A673 (cell line): ENCODE results near the gene CIAPIN1. TPM values are rescaled to one million over a fixed set of nuclear protein-coding genes. Genes with fewer than 3 reads are reported as not detected.

Experiments used
- BruUV-seq: library from RNA; stranded (reverse); fragments of 400-500 nt; replicated peaks from 2 replicates; lab custom pipeline; 2021; lab: Mats Ljungman, UMichigan
- CTCF ChIA-PET: fragments of 300-600 bp; sonication (Branson Sonifier 250); formaldehyde crosslinking; loops from one replicate; lab custom pipeline; 2022; ENCODE audit warnings: antibody characterized with exemption; lab: Charles Lee
- POLR2A ChIA-PET: fragments of 300-600 bp; sonication (Branson Sonifier 250); formaldehyde crosslinking; loops from one replicate; lab custom pipeline; 2022; ENCODE audit warnings: antibody characterized with exemption; ENCODE audit not compliant: low non-redundant PET; lab: Charles Lee
- DNase-seq: peaks from one replicate; pipeline ENCODE4 v3.0.0-alpha.2; 2015; ENCODE audit warnings: low spot score
- H3K27ac ChIP-seq: fragments of 200-600 bp; sonication (generic); 2 replicates; pipeline ENCODE4 v1.5.1; 2016; ENCODE audit warnings: mixed run types, low read depth, mild to moderate bottlenecking, mixed read lengths, antibody characterized with exemption, low read length; ENCODE audit not compliant: poor library complexity, severe bottlenecking
- H3K27me3 ChIP-seq: fragments of 200-600 bp; sonication (generic); replicated peaks from 2 replicates; pipeline ENCODE4 v1.6.1; 2017; ENCODE audit warnings: mixed run types, low read depth, mild to moderate bottlenecking, mixed read lengths, antibody characterized with exemption, low read length; ENCODE audit not compliant: insufficient read depth, poor library complexity
- H3K36me3 ChIP-seq: fragments of 200-600 bp; sonication (generic); 2 replicates; pipeline ENCODE4 v1.6.1; 2016; ENCODE audit warnings: mixed run types, mild to moderate bottlenecking, mixed read lengths, antibody characterized with exemption, low read length; ENCODE audit not compliant: insufficient read depth, poor library complexity, severe bottlenecking
- H3K4me1 ChIP-seq: fragments of 200-600 bp; sonication (generic); 2 replicates; pipeline ENCODE4 v1.6.1; 2017; ENCODE audit warnings: mixed run types, mild to moderate bottlenecking, mixed read lengths, antibody characterized with exemption, low read length; ENCODE audit not compliant: insufficient read depth, poor library complexity, severe bottlenecking
- H3K4me3 ChIP-seq: fragments of 200-600 bp; sonication (generic); 2 replicates; pipeline ENCODE4 v1.5.1; 2016; ENCODE audit warnings: low read depth, mixed run types, mild to moderate bottlenecking, mixed read lengths, low read length; ENCODE audit not compliant: poor library complexity, severe bottlenecking
- H3K9me3 ChIP-seq: fragments of 200-600 bp; sonication (generic); 2 replicates; pipeline ENCODE4 v1.6.1; 2016; ENCODE audit warnings: mixed run types, low read depth, mild to moderate bottlenecking, mixed read lengths, antibody characterized with exemption, low read length; ENCODE audit not compliant: poor library complexity, severe bottlenecking
- EZH2 ChIP-seq: fragments of 200-600 bp; sonication (generic); IDR thresholded peaks from 2 replicates; pipeline ENCODE4 v1.6.1; 2017; ENCODE audit warnings: borderline replicate concordance, low read depth, mild to moderate bottlenecking, mixed read lengths, antibody characterized with exemption, low read length; ENCODE audit not compliant: poor library complexity, severe bottlenecking
- intact Hi-C: fragments of 100-400 bp; cut with micrococcal nuclease; formaldehyde crosslinking; loops from one replicate; pipeline ENCODE4 v1.10.0; 2022; ENCODE audit not compliant: unreplicated experiment
- total RNA-seq: library from RNA; stranded (reverse); gene quantifications from 2 replicates; pipeline ENCODE4 v1.2.3, GENCODE V29; 2021
- TF ChIP-seq, protein P1 (sequence below): fragments of 300-800, 200-600 bp; sonication (generic); conservative IDR thresholded peaks from 2 replicates; pipeline ENCODE4 v1.5.1; 2017; ENCODE audit warnings: low read depth, mild to moderate bottlenecking, antibody characterized with exemption, low read length, moderate library complexity, mixed read lengths

CIAPIN1 gene
- total RNA-seq, 1 experiment from 2014 or later: 95.1 TPM

DNA sequence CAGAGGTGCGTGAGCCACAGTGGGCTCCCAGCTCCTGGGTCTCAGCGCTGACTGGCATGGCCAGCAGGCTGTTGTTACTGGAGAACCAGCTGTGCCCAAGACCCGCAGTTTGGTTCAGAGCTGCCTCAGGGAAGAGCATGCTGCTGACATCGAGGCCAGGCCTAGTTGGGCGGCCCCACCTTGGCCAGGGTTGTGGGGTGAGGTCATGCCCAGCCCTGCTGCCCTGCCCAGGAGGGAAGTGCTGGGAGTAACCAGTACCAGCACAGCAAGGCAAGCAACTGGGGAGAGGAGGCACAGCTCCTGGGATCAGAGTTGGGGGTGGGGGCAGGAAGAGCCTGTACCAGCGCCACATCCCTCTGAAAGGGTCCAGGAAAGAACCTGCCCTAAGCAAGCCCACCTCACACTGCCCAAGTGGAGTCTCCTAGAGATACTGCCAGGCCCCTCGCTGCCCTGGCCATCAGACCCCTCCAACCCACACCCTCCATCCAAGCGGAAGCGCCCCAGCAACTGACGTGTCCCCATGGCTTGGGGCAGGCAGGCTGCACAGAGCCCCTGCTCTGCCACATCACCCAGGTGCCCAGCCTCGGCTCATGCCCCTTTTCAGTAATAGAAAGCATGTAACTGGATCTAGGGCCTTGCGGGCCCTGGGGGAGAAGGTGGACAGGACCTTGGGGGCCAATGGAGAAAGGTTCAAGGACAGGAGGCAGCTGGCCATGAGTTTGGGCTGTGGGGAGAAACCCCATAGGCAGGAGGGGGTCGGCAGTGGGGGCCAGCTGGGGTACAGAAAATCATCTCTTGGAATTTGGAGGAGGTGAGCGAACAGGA, 38.1 kb upstream of the CIAPIN1 start:
- TF ChIP-seq, protein P1, sequence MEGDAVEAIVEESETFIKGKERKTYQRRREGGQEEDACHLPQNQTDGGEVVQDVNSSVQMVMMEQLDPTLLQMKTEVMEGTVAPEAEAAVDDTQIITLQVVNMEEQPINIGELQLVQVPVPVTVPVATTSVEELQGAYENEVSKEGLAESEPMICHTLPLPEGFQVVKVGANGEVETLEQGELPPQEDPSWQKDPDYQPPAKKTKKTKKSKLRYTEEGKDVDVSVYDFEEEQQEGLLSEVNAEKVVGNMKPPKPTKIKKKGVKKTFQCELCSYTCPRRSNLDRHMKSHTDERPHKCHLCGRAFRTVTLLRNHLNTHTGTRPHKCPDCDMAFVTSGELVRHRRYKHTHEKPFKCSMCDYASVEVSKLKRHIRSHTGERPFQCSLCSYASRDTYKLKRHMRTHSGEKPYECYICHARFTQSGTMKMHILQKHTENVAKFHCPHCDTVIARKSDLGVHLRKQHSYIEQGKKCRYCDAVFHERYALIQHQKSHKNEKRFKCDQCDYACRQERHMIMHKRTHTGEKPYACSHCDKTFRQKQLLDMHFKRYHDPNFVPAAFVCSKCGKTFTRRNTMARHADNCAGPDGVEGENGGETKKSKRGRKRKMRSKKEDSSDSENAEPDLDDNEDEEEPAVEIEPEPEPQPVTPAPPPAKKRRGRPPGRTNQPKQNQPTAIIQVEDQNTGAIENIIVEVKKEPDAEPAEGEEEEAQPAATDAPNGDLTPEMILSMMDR: no peak
- no peak for TF ChIP-seq EZH2
- intact Hi-C loops: no loop called here
- POLR2A ChIA-PET: no interaction called here

DNA sequence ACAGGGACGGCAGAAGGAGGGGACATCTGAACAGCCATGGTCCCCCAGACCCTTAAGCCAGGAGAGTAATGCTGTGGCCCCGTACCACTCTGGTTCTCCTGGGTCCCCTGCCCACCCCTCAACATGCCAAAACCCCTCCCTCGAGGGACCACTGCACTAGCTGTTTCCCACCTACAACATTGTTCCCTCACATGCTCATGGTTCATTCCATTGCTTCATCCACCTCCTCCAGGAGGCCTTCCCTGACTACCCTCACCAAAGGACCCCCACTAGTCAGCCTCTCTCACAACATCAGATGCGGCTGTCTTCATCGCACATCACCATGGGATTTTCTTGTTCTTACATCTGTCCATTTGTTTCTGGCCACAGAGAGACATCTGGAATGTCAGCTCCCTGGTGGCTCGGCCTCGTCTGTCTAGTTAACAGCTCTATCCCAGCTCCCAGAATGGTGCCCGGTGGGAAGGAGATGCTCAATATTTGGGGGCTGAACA, 37.4 kb upstream of the CIAPIN1 start:
- no TSS peak for BruUV-seq
- H3K9me3 ChIP-seq: no peaks in the 10 kb centered on the region
- ChIA-PET CTCF (no interaction called here), POLR2A (no interaction called here)
- intact Hi-C loops: no loop called here
- no peaks in the 10 kb centered on the region for H3K27me3 ChIP-seq
- no peaks in the 10 kb centered on the region for H3K36me3 ChIP-seq
- H3K27ac ChIP-seq: no peak overlapping the region
- DNase-seq: no peak
- H3K4me1 ChIP-seq: peaks cover 8% of the 10 kb centered on the region
- H3K4me3 ChIP-seq: no peak overlapping the region
- TF ChIP-seq, protein P1: no peak
- no peak for TF ChIP-seq EZH2

More for the DNA sequence above, 38.1 kb upstream of the CIAPIN1 start:
- peak overlapping the region; percentile 71 for H3K4me3 ChIP-seq
- CTCF ChIA-PET: no interaction called here
- peak overlapping the region; percentile 65 for H3K27ac ChIP-seq
- no peak for DNase-seq
- H3K27me3 ChIP-seq: no peaks in the 10 kb centered on the region
- BruUV-seq: no TSS peak
- no peaks in the 10 kb centered on the region for H3K9me3 ChIP-seq
- H3K36me3 ChIP-seq: no peaks in the 10 kb centered on the region
- H3K4me1 ChIP-seq: peaks cover 1% of the 10 kb centered on the region

DNA sequence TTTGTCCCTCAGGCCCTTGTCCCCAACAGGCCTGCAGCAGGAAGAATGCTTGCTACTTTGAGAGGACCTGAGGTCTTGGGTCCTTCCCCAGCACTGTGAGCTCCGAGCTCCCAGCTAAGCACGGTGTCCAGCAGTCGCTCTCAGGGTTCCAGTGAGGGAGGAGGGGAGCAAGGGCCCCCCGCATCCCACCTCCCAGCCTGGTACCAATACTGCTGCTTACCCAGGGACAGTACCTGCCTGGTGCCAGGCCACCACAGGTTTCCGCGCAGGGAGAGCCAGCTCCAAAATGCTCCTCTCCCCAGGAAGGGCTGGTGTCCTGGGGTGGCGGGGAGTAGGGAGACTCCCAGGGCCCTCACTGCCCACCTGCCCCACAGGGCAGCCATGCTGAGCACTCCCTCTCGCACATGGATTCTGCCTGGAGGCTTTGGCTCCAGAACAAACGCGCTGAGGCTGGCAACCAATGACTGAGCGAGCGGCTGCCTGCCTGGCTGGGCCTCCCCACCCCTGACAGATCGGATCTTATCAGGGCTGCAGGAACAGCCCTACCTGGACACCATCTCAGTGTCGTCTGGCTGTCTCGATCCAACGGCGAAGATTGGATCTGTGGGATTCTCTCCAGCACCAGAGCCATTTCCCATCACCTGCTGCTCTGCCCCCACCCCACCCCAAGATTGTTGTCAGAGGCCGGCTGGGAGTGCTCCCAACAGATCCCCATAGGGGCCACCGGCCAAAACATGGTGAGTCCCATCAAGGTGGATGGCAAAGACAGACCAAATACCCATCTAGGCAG, 36.7 kb upstream of the CIAPIN1 start:
- Histone ChIP-seq H3K4me1 (peaks cover 15% of the 10 kb centered on the region), H3K27ac (no peak overlapping the region), H3K4me3 (no peak overlapping the region), H3K27me3 (no peaks in the 10 kb centered on the region), H3K9me3 (no peaks in the 10 kb centered on the region), H3K36me3 (no peaks in the 10 kb centered on the region)
- CTCF ChIA-PET: no interaction called here
- DNase-seq: no peak
- intact Hi-C loops: no loop called here
- TF ChIP-seq EZH2: no peak
- TF ChIP-seq, protein P1: no peak
- no TSS peak for BruUV-seq
- POLR2A ChIA-PET: no interaction called here
